Measurements from ENCODE around the gene SPAG17. TPM values are rescaled to one million over a fixed set of nuclear protein-coding genes. Genes with fewer than 3 reads are reported as not detected.

SPAG17 gene
- total and polyA plus RNA-seq, 2 donors (not counting 1 experiment from before 2014, with no cell fraction given): 0.01 to 0.33 TPM

GRCh38 chr1:118021668-118022067 lies 163.4 kb downstream of the SPAG17 start:
- Histone ChIP-seq H4K20me1 (ENCODE audit: control insufficient read depth, extremely low read depth, insufficient read depth, low read length) (no peaks in the 10 kb centered on the region), H3K27ac (ENCODE audit: insufficient read depth, low read length) (no peak overlapping the region), H2AFZ (ENCODE audit: low read length) (no peak overlapping the region), H3K9me3 (ENCODE audit: control insufficient read depth, insufficient read depth, low read depth, low read length) (no peaks in the 10 kb centered on the region), H3K9ac (ENCODE audit: insufficient read depth, low read length) (no peak overlapping the region), H3K79me2 (ENCODE audit: control insufficient read depth, insufficient read depth, low read length) (no peaks in the 10 kb centered on the region), H3K36me3 (ENCODE audit: control insufficient read depth, insufficient read depth, low read length) (no peaks in the 10 kb centered on the region), H3K4me1 (ENCODE audit: control insufficient read depth, extremely low read depth, insufficient read depth, low read length) (no peaks in the 10 kb centered on the region), H3K4me2 (ENCODE audit: extremely low read depth, insufficient read depth, low read length) (no peak overlapping the region), H3K27me3 (ENCODE audit: control insufficient read depth, insufficient read depth, low read length) (no peaks in the 10 kb centered on the region), H3K4me3 (replicated peaks in 1 of 4; ENCODE audit: control extremely low read depth in 1 of 4, insufficient read depth in 1 of 4, low read depth in 3 of 4, low read length in 4 of 4) (no peak overlapping the region)
- no peak for DNase-seq (ENCODE audit: low read depth in 2 of 2)
- TF ChIP-seq EZH2 (IDR thresholded peaks at IDR 0.05; ENCODE audit: low read length, missing control alignments) (no peak), CTCF (conservative IDR thresholded peaks at IDR 0.05 in 1 of 2, IDR thresholded peaks at IDR 0.05 in 1 of 2; ENCODE audit: low read depth in 1 of 2, low read length in 2 of 2) (no peak)

GRCh38 chr1:118018060-118018459 lies 167.0 kb downstream of the SPAG17 start:
- TF ChIP-seq EZH2 (IDR thresholded peaks at IDR 0.05; ENCODE audit: low read length, missing control alignments) (no peak), CTCF (conservative IDR thresholded peaks at IDR 0.05 in 1 of 2, IDR thresholded peaks at IDR 0.05 in 1 of 2; ENCODE audit: low read depth in 1 of 2, low read length in 2 of 2) (no peak)

GRCh38 chr1:118013938-118014337 lies 171.1 kb downstream of the SPAG17 start:
- Histone ChIP-seq H3K27ac (ENCODE audit: insufficient read depth, low read length) (no peak overlapping the region), H3K9me3 (ENCODE audit: control insufficient read depth, insufficient read depth, low read depth, low read length) (no peaks in the 10 kb centered on the region), H3K27me3 (ENCODE audit: control insufficient read depth, insufficient read depth, low read length) (no peaks in the 10 kb centered on the region), H3K4me1 (ENCODE audit: control insufficient read depth, extremely low read depth, insufficient read depth, low read length) (no peaks in the 10 kb centered on the region), H3K9ac (ENCODE audit: insufficient read depth, low read length) (no peak overlapping the region), H3K36me3 (ENCODE audit: control insufficient read depth, insufficient read depth, low read length) (no peaks in the 10 kb centered on the region), H4K20me1 (ENCODE audit: control insufficient read depth, extremely low read depth, insufficient read depth, low read length) (no peaks in the 10 kb centered on the region), H3K4me3 (replicated peaks in 1 of 4; ENCODE audit: control extremely low read depth in 1 of 4, insufficient read depth in 1 of 4, low read depth in 3 of 4, low read length in 4 of 4) (no peak overlapping the region), H3K4me2 (ENCODE audit: extremely low read depth, insufficient read depth, low read length) (no peak overlapping the region), H2AFZ (ENCODE audit: low read length) (no peak overlapping the region), H3K79me2 (ENCODE audit: control insufficient read depth, insufficient read depth, low read length) (no peaks in the 10 kb centered on the region)
- TF ChIP-seq CTCF (conservative IDR thresholded peaks at IDR 0.05 in 1 of 2, IDR thresholded peaks at IDR 0.05 in 1 of 2; ENCODE audit: low read depth in 1 of 2, low read length in 2 of 2) (no peak), EZH2 (IDR thresholded peaks at IDR 0.05; ENCODE audit: low read length, missing control alignments) (no peak)
- no peak for DNase-seq (ENCODE audit: low read depth in 2 of 2)

More at GRCh38 chr1:118018060-118018459, 167.0 kb downstream of the SPAG17 start:
- no peak overlapping the region for H3K4me3 ChIP-seq (replicated peaks in 1 of 4; ENCODE audit: control extremely low read depth in 1 of 4, insufficient read depth in 1 of 4, low read depth in 3 of 4, low read length in 4 of 4)
- no peak for DNase-seq (ENCODE audit: low read depth in 2 of 2)
- no peaks in the 10 kb centered on the region for H3K27me3 ChIP-seq (ENCODE audit: control insufficient read depth, insufficient read depth, low read length)
- H3K79me2 ChIP-seq (ENCODE audit: control insufficient read depth, insufficient read depth, low read length): no peaks in the 10 kb centered on the region
- no peaks in the 10 kb centered on the region for H3K4me1 ChIP-seq (ENCODE audit: control insufficient read depth, extremely low read depth, insufficient read depth, low read length)
- H3K9me3 ChIP-seq (ENCODE audit: control insufficient read depth, insufficient read depth, low read depth, low read length): no peaks in the 10 kb centered on the region
- no peaks in the 10 kb centered on the region for H4K20me1 ChIP-seq (ENCODE audit: control insufficient read depth, extremely low read depth, insufficient read depth, low read length)
- no peak overlapping the region for H3K9ac ChIP-seq (ENCODE audit: insufficient read depth, low read length)
- H3K36me3 ChIP-seq (ENCODE audit: control insufficient read depth, insufficient read depth, low read length): no peaks in the 10 kb centered on the region
- H2AFZ ChIP-seq (ENCODE audit: low read length): no peak overlapping the region
- no peak overlapping the region for H3K27ac ChIP-seq (ENCODE audit: insufficient read depth, low read length)
- H3K4me2 ChIP-seq (ENCODE audit: extremely low read depth, insufficient read depth, low read length): no peak overlapping the region
